NCI-H446 treated with DMSO at 0.1 percent for 48 hours (cell line): Measurements from ENCODE around the gene GPS1.

Source experiments
- DNase-seq: peaks from one replicate; lab custom pipeline; 2025; lab: John Stamatoyannopoulos, UW

GPS1 gene

GRCh38 chr17:82051776-82052637 lies at the start of gene GPS1, which contains the start of gene RFNG:
Gene GPS1 (plus strand): TSS chr17:82051898. CDS start chr17:82051932, 34 bp downstream.
Gene RFNG (minus strand): TSS chr17:82051811. CDS start chr17:82051766, 45 bp downstream.
- DNase-seq = no peak

GRCh38 chr17:82003411-82004381 lies 48.0 kb upstream of the GPS1 start:
- no peak for DNase-seq

GRCh38 chr17:82004517-82005455 lies 46.9 kb upstream of the GPS1 start:
- no peak for DNase-seq

GRCh38 chr17:82005701-82006348 lies 45.9 kb upstream of the GPS1 start:
- no peak for DNase-seq

DNA sequence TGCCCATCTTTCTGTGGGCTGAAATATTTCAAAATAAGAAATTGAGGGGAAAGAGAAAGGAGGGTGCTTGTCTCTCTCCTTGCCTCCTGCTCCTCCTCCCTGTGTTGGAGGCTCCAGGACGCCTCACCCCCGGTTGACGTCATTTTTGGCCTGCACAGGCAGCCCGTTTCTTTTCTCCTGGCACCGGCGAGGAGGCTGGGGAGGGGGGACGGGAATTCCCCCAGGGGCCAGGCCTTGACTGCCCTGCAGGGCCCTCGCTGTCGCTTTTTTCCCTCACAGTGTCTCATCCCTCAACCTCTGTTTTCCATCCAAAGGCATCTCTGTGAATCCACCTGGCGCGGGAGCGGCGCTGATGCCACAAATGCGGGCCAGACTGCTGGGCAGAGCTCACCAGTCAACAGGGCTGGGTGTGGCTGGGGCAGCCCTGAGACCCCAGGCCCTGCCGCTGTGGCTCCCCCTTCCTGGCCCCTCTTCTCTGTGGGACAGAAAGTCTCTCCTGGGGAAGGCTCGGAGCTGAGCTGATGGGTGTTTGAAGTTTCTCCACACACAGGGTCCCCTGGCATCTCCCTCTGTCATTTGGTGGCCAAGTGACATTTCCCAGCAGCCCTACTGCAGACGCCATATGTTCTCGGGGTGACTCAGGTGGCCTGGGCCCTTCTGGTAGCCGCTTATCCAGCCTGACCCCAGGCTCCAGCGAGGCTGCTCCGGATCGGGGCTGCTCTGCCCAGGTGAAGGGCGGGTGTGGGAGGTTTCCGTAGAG lies 45.0 kb upstream of the GPS1 start:
- peak; percentile 21 for DNase-seq

DNA sequence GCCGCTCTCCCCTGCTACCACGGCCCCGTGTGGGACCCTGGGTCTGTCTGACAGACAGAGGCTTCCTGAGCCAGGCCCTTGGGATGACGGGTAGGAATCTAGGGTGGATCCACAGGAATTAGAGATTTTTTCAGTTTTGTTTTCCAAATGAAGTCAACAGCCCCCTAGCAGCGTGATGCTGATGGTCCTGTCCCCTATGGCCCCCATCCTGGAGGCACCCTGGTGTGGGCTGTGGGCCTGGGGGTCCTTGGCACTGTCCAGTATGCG lies 44.5 kb upstream of the GPS1 start:
- DNase-seq = no peak

DNA sequence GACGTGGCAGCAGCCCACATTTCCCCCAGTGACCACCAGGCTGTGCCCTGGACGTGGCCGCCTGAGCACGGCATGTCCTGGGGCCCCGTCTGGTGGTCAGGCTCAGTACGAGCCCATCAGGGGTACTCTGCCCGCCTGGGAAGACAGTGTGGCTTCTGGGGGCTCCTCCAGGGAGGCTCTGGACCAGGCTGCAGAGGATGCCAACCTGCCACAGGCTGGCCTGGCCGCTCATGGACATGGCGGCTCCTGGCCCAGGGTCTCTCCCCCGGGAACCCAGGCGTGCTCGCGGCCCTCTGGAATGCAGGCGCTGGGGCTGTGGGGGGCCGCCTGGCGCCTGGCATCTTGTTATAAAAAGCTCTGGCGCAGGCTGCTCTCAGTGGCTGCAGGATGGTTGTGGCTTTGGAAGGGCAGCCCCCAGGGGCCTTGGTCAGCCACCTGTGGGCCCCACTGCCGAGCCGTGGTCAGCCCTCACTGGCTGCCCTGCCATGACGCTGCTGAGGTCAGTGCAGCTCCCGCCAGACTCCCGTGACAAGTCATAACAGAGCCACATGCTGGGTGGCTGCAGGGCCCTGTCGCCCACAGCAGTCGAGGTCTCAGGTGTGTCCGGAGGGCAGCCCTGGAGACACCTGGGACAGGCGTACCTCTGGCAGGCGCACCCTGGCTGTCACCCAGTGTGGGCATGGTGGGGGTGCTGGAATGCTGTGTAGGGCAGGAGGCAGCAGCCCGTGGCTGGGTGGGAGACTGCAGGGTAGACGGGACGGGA lies 44.0 kb upstream of the GPS1 start:
- DNase-seq = no peak

DNA sequence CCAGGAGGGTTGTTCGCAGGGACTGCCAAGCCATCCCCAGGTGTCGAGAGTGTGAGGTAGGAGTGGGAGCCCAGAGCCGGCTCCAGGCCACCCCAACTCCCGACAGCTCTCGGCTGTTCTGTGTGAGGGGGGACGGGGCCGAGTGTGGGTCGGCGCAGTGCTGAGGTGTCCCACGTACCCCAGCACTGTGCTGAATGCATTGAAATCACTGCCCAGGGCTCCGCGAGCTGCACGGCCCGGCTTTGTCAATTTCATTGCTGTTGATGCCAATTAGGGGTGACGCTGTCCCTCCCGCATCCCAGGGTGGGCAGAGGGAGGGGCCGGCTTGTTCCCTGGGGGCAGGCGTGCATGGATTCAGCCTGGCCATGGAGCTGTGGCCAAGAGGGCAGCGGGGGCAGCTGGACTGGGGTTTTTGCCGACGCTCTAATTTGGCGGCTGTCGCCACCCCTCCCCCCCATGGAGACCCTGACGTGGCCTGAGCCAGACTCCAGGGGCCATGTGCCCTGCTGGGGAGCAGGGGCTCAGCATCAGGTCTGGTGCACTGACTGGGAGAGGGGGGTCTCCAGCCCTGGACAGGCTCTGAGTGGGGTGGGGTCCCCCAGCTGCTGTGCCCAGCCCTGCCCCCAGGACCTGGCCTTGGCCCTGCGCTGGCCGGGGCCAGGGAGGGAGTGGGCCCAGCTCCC lies 43.3 kb upstream of the GPS1 start:
- DNase-seq = no peak

DNA sequence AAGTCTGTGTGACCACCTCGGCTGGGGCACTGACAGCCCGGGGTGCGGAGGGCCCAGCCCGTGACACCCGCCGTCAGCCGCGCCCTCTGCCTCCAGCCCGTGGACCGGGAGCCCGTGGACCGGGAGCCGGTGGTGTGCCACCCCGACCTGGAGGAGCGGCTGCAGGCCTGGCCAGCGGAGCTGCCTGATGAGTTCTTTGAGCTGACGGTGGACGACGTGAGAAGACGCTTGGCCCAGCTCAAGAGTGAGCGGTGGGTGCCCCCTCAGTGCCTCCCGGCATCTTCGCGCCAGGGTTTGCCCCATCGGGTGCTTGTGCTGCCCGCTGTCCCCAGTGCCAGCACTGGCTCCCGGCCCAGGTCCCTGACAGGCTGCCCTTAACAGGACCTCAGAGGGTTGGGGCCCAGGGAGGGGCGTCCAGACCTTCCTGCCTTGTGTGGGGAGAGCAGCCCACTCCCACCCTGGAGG lies 42.7 kb upstream of the GPS1 start:
- no peak for DNase-seq

DNA sequence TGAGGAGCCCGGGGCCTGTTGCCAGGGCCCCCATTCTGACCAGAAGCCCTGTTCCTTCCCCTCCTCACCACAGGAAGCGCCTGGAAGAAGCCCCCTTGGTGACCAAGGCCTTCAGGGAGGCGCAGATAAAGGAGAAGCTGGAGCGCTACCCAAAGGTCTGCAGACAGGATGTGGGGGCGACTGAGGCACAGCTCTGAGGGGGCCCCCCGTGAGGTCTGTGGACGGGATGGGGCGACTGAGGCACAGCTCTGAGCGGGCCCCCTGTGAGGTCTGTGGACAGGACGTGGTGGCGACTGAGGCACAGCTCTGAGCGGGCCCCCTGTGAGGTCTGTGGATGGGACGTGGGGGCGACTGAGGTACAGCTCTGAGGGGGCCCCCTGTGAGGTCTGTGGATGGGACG lies 42.3 kb upstream of the GPS1 start:
- no peak for DNase-seq

DNA sequence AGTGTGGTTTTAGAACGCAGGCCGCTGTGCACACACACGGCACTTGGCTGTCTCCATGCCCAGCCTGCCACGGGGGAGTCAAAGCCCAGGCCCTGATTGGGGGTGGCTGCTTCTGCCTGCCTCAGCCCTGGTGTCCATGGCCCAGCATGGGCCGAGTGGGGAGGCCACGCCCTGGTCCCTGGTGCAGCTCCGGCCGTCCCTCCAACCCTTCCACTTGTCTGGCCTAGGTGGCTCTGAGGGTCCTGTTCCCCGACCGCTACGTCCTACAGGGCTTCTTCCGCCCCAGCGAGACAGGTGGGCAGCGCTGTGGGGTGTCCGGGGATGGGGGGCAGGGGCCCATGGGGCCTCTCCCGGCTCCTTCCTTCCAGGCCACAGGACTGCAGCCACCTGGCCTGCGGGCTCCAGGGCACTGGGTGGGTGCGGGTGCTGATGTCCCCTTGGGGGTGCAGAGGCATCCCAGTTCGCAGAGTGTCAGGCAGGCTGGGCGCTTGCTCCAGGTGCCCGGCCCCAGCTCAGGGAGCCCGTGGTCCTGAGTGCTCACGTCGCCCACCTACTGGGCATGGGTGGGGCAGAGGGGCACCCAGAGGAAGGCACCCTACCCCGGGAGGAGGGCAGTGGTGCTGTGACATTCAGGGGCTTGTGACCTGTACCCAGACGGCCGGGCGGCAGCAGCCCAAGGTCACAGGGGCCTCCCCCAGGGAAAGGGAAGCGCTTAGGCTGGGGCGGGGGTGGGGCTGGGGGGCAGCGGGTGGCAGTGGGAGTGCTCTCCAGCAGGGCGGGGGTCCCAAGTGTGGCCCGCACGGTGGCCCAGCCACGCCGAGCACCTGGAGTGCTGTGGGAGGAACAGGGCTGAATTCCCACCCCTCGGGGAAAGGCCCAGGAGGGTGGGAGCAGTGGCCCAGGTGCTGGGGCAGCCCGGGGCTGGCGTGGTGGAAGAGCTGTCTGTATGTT lies 40.8 kb upstream of the GPS1 start:
- no peak for DNase-seq

- DNase-seq = no peak
Measured at GRCh38 chr17:82011617-82012187, 40.0 kb upstream of the GPS1 start.

- no peak for DNase-seq
Measured at GRCh38 chr17:82012261-82012639, 39.4 kb upstream of the GPS1 start.

- DNase-seq = no peak
Measured at GRCh38 chr17:82012640-82013295, 38.9 kb upstream of the GPS1 start.

DNA sequence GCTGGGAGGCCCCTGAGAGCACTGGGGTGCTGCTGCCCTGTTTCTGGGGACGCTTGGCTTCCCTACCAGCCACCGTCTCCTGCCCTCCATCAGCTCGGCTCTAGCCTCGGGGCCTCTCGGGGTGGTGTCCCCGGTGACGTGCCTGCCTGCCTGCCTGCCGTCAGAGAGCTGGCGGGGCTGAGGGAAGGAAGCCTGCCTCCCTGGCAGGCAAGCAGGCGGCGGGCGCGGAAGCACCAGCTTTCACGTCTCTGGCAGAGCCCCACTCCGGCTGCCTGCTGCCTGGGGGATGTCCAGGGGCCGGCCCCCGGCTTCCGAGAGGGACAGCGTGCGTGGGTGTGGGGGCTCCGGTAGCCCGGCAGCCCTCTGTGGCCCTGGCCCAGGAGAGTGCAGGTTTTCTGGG lies 38.4 kb upstream of the GPS1 start:
- DNase-seq = no peak

DNA sequence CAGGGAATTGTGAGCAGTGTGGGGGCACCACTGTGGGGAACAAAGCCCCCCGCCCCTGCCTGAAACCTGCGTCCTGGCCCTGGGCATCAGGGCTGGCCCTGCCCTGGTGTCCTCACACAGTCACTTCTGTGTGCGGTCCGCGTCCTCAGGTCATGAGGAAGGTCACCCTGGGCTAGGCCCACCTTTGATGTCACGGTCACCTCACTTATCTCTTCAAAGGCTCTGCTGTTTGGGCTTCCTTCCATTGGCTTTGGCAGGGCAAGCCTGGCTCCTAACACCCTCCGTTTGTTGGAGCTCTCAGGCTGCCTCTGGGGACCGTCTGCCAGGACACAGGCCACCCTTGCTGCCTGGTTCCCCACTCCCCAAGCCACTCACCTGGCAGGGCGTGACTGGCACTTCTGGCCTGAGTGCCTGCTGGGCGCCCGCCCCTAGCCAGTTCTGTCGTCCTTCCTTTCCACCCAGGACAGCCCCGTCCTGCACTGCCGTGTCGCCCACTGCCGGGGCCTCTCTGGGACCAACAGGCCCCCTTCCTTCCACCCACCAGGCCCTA lies 37.9 kb upstream of the GPS1 start:
- DNase-seq = no peak

DNA sequence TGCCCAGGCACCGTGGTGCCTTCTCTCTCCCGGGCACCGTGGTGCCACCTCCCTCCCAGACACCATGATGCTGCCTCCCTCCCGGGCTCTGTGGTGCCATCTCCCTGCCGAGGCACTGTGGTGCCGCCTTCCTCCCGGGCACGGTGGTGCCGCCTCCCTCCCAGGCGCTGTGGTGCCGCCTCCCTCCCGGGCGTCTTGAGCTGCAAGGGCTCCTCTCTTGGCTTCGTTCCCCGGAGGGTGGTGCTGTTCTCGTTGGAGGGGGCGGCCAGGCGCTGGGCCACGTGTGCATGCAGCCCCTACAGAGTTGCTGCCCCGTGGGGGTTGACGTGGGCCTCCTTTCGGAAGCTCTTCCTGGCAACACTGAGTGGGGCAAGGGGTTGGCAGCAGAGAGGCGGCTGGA lies 37.3 kb upstream of the GPS1 start:
- DNase-seq = no peak
